Measurements from ENCODE around the gene IL17RC.
"Not testable (repeated sequence)": the region's sequence is repeated elsewhere in the genome, so short reads cannot be mapped to it uniquely, and the experiment has no call there.

Gene IL17RC

GRCh38 chr3:9898467-9899241, 18.2 kb upstream of the IL17RC start:
- Histone ChIP-seq H3K27ac (ENCODE audit: low read depth, low read length, poor library complexity, severe bottlenecking) (no peak overlapping the region), H3F3A (ENCODE audit: insufficient read depth, low read length) (no peaks in the 10 kb centered on the region), H3K4me1 (ENCODE audit: insufficient read depth, low read length, severe bottlenecking) (no peaks in the 10 kb centered on the region), H4K20me1 (ENCODE audit: insufficient read depth, low read length) (no peaks in the 10 kb centered on the region), H3K27me3 (ENCODE audit: insufficient read depth, low read length) (no peaks in the 10 kb centered on the region), H3K79me2 (ENCODE audit: insufficient read depth, low read length) (no peaks in the 10 kb centered on the region), H3K9me3 (ENCODE audit: low read length) (no peaks in the 10 kb centered on the region), H3K9ac (ENCODE audit: low read length) (no peak overlapping the region), H2AFZ (ENCODE audit: low read length) (no peak overlapping the region), H3K4me2 (ENCODE audit: low read length) (no peak overlapping the region), H3K4me3 (ENCODE audit: low read depth, low read length, poor library complexity, severe bottlenecking) (no peak overlapping the region), H3K36me3 (ENCODE audit: insufficient read depth, low read length) (peaks cover 15% of the 10 kb centered on the region), H3K9me2 (ENCODE audit: low read depth, low read length) (no peaks in the 10 kb centered on the region)
- TF ChIP-seq EZH2 (IDR thresholded peaks at IDR 0.05; ENCODE audit: borderline replicate concordance, low read length) (no peak), CTCF (IDR thresholded peaks at IDR 0.05; ENCODE audit: low read length) (no peak)

GRCh38 chr3:9899289-9899791, 17.6 kb upstream of the IL17RC start:
- H3K79me2 ChIP-seq (ENCODE audit: insufficient read depth, low read length): no peaks in the 10 kb centered on the region
- H3K9ac ChIP-seq (ENCODE audit: low read length): no peak overlapping the region
- H3K27ac ChIP-seq (ENCODE audit: low read depth, low read length, poor library complexity, severe bottlenecking): no peak overlapping the region
- no peaks in the 10 kb centered on the region for H3F3A ChIP-seq (ENCODE audit: insufficient read depth, low read length)
- no peak overlapping the region for H3K4me2 ChIP-seq (ENCODE audit: low read length)
- no peaks in the 10 kb centered on the region for H4K20me1 ChIP-seq (ENCODE audit: insufficient read depth, low read length)
- H3K4me1 ChIP-seq (ENCODE audit: insufficient read depth, low read length, severe bottlenecking): no peaks in the 10 kb centered on the region
- H2AFZ ChIP-seq (ENCODE audit: low read length): no peak overlapping the region
- TF ChIP-seq EZH2 (IDR thresholded peaks at IDR 0.05; ENCODE audit: borderline replicate concordance, low read length) (no peak), CTCF (IDR thresholded peaks at IDR 0.05; ENCODE audit: low read length) (no peak)
- H3K9me3 ChIP-seq (ENCODE audit: low read length): no peaks in the 10 kb centered on the region
- no peaks in the 10 kb centered on the region for H3K27me3 ChIP-seq (ENCODE audit: insufficient read depth, low read length)
- peaks cover 8% of the 10 kb centered on the region for H3K36me3 ChIP-seq (ENCODE audit: insufficient read depth, low read length)
- H3K4me3 ChIP-seq (ENCODE audit: low read depth, low read length, poor library complexity, severe bottlenecking): no peak overlapping the region
- H3K9me2 ChIP-seq (ENCODE audit: low read depth, low read length): no peaks in the 10 kb centered on the region

- H3K9me3 ChIP-seq (ENCODE audit: low read length); H3K9ac ChIP-seq (ENCODE audit: low read length); H3K4me3 ChIP-seq (ENCODE audit: low read depth, low read length, poor library complexity, severe bottlenecking); H2AFZ ChIP-seq (ENCODE audit: low read length); H3K9me2 ChIP-seq (ENCODE audit: low read depth, low read length); H3K79me2 ChIP-seq (ENCODE audit: insufficient read depth, low read length); H3K4me1 ChIP-seq (ENCODE audit: insufficient read depth, low read length, severe bottlenecking); H3K4me2 ChIP-seq (ENCODE audit: low read length); H3K27ac ChIP-seq (ENCODE audit: low read depth, low read length, poor library complexity, severe bottlenecking); H3K27me3 ChIP-seq (ENCODE audit: insufficient read depth, low read length); H3K36me3 ChIP-seq (ENCODE audit: insufficient read depth, low read length); H4K20me1 ChIP-seq (ENCODE audit: insufficient read depth, low read length); H3F3A ChIP-seq (ENCODE audit: insufficient read depth, low read length): not testable (repeated sequence)
Measured at GRCh38 chr3:9900965-9901415, 15.9 kb upstream of the IL17RC start.

- peaks cover 4% of the 10 kb centered on the region; the same call in 1 of the 2 replicates for H3K36me3 ChIP-seq (ENCODE audit: insufficient read depth, low read length)
- H3K79me2 ChIP-seq (ENCODE audit: insufficient read depth, low read length): no peaks in the 10 kb centered on the region
- no peak overlapping the region for H3K27ac ChIP-seq (ENCODE audit: low read depth, low read length, poor library complexity, severe bottlenecking)
- no peaks in the 10 kb centered on the region for H3K4me1 ChIP-seq (ENCODE audit: insufficient read depth, low read length, severe bottlenecking)
- H3K9me2 ChIP-seq (ENCODE audit: low read depth, low read length): no peaks in the 10 kb centered on the region
- no peaks in the 10 kb centered on the region for H3F3A ChIP-seq (ENCODE audit: insufficient read depth, low read length)
- TF ChIP-seq EZH2 (IDR thresholded peaks at IDR 0.05; ENCODE audit: borderline replicate concordance, low read length): no peak
- TF ChIP-seq CTCF (IDR thresholded peaks at IDR 0.05; ENCODE audit: low read length): no peak
- H3K4me2 ChIP-seq (ENCODE audit: low read length): no peak overlapping the region
- H3K27me3 ChIP-seq (ENCODE audit: insufficient read depth, low read length): 0 out of 2 replicates have a peak, but pooled peaks cover 4% of the 10 kb centered on the region
- H3K9ac ChIP-seq (ENCODE audit: low read length): no peak overlapping the region
- no peak overlapping the region for H3K4me3 ChIP-seq (ENCODE audit: low read depth, low read length, poor library complexity, severe bottlenecking)
- H3K9me3 ChIP-seq (ENCODE audit: low read length): no peaks in the 10 kb centered on the region
- H2AFZ ChIP-seq (ENCODE audit: low read length): no peak overlapping the region
- no peaks in the 10 kb centered on the region for H4K20me1 ChIP-seq (ENCODE audit: insufficient read depth, low read length)
Measured at GRCh38 chr3:9901967-9902366, 14.9 kb upstream of the IL17RC start.
